Left cardiac atrium (tissue), 4 donors: ENCODE results near the gene GGNBP2. TPM values are rescaled to one million over a fixed set of nuclear protein-coding genes. Genes with fewer than 3 reads are reported as not detected.
A peak's percentile ranks its signal among the peaks of the same experiment; 100 is the strongest.
"Not testable (repeated sequence)": the region's sequence is repeated elsewhere in the genome, so short reads cannot be mapped to it uniquely, and the experiment has no call there.

ENCODE experiments used
- ATAC-seq, 2 donors: fragments of 200-7000 bp; cut with Tn5 transposase; one replicate each; pipeline ENCODE4 v1.9.1; 2020; ENCODE audit warnings: mild to moderate bottlenecking in 2 of 2, moderate library complexity in 2 of 2
- DNase-seq: peaks from one replicate; pipeline ENCODE4 v3.0.0-alpha.2; 2020
- intact Hi-C, 2 donors: fragments of 100-400 bp; cut with DNase I; formaldehyde crosslinking; loops; one replicate each; pipeline versions ENCODE4 v1.14.1 to v1.15.1; 2022 to 2023
- total RNA-seq, 2 donors: library from RNA; stranded (reverse); fragmentation: NEBNext Ultra II Directional; extraction: Animal tissue kit (Norgen Biotek cat#: 25700); gene quantifications; one replicate each; pipeline ENCODE4 v1.2.1, GENCODE V29; 2021
- donor health status: DM: no; HTN: yes; CAD: no.
- donor health status: DM: no; HTN: yes; CAD: no; lungs with severe emphysema.
- donor health status: DM: yes; HTN: yes; CAD: no.
- donor health status: Dilated cardiomyopathy.

The GGNBP2 gene
- total RNA-seq, 2 donors from 2014 or later: 44.3 to 50.6 TPM

DNA sequence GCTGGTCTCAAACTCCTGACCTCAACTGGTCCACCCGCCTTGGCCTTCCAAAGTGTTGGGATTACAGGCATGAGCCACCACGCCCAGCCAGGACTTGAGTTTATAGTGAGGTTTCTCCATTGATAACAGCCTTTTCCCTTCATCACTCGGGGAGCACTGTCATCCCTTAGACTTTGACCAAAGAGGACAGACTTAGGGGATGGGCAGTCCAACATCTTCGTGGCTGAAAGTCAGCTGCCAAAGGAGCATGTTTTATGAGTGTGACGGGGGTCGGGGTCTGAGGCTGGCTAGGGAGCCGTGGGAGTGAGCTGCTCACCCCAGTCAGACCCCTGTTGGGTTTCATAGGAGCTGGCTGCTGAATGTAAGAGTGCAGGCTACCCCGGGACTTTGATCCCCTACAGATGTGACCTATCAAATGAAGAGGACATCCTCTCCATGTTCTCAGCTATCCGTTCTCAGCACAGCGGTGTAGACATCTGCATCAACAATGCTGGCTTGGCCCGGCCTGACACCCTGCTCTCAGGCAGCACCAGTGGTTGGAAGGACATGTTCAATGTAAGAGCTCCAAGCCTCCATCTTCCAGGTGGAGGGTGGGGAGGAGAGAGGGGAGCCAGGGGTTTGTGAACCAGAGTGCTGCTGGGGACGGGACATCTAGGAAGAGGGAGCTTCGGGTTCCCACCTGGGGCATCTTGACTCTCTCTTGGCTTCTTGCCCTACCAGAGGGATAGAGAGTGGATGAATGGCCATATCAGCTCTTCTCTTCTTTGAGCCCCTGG, 50.1 kb downstream of the GGNBP2 start:
- intact Hi-C loops: loop anchor here in 1 of 2 donors (5.0 kb wide), 1 partner anchor 58 kb away; no protein-coding TSS in a partner anchor
- DNase-seq: no peak
- ATAC-seq: no peak

DNA sequence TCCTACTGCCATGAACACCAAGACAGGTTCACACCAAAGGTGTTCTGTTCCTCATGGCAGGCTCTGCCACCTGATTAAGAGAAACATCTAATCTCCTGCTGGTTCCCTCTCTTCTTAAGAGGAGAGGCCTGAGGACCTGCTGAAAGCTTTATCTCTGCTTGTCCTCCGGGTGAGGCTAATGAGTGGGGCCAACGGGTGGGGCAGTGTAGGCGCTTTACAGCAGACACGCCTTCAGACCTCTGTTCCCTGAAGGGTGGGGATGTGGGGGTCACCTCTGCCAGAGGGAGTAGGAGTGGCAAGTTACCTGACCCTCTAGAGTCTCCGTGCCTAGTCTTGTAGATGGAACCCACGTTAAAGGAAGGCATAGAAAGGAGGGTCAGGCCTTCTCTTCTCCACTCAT, 52.5 kb downstream of the GGNBP2 start:
- ATAC-seq: no peak
- no peak for DNase-seq
- intact Hi-C loops: no loop called here

DNA sequence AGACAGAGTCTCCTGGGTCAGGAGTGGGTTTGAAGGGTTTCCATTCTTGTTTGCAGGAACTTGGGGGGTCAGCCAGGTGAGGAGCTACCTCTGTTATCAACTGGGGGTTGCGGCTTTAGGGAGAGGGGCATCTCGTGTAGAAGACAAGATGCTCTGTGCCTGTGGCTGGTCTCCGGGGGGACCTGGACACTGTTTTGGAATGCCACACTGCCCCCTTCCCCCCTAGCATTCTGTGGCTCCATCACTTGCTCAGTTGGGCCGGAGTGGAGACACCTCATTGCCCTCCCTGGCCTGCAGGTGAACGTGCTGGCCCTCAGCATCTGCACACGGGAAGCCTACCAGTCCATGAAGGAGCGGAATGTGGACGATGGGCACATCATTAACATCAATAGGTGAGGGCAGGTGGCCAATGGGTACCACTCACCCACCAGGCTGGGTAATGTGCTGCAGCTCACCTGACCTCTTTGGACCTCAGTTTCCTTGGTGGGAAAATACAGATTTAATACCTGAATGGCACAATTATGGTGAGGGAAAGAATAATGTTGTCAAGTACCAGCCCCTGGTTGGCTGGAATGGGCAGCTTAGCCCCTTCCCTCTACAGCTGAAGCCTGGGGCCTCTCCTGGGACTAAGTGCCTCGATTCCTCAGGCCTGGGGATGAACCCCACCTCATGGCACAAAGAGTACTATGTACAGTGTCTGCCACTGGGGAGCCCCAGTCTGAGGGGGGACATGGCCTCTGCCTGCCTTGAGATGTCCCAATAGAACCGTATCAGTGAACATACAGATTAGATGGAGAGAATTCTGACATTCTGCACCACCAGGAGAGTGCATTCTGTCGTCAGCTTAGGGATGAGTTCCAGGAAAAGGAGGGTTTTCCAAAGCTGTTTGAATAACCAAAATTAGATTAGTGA, 53.4 kb downstream of the GGNBP2 start:
- no peak for DNase-seq
- intact Hi-C loops: no loop called here

DNA sequence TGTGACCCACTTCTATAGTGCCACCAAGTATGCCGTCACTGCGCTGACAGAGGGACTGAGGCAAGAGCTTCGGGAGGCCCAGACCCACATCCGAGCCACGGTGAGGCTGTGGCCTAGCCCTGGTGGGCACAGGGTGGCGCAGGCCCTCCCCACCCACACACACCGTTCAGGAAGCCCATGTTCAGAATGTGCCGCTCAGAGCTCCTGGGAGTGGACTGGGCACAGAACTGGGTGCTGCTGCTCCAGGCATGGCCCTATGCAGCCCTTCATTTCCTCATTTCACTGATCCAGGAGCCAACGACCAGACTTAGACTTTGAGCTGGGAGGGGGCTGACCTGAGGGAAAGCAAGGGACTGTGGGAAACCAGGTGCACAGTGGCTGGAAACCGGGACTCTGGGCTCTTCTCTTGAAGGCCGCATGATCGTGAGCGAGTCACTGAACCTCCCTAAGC, 54.3 kb downstream of the GGNBP2 start:
- ATAC-seq: no peak
- DNase-seq: no peak
- intact Hi-C loops: no loop called here

More for the DNA sequence above, 53.4 kb downstream of the GGNBP2 start:
- no peak for ATAC-seq

DNA sequence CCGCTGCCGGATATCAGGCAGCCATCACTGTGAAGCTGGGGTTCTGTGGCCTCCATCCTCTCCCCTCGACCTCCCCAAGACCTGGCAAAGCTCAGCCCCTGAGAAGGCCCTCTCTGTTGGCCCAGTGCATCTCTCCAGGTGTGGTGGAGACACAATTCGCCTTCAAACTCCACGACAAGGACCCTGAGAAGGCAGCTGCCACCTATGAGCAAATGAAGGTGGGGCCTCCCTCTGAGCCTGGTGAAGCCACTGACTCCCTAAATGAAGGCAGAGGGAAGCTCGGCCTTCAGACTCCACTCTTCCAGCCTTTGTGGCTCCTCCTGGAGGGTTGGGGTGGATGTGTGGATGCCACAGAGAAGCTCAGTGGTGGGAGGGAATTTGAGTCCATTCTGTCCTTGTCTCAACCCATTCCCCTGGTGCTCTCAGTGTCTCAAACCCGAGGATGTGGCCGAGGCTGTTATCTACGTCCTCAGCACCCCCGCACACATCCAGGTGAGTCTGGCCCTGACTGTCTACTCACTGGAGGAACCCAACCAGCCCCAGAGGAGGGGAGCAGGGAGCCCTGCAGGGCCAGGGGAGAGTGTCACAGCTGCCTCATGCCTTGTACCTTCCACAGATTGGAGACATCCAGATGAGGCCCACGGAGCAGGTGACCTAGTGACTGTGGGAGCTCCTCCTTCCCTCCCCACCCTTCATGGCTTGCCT, 55.0 kb downstream of the GGNBP2 start:
- no peak for DNase-seq
- no peak for ATAC-seq
- intact Hi-C loops: no loop called here

DNA sequence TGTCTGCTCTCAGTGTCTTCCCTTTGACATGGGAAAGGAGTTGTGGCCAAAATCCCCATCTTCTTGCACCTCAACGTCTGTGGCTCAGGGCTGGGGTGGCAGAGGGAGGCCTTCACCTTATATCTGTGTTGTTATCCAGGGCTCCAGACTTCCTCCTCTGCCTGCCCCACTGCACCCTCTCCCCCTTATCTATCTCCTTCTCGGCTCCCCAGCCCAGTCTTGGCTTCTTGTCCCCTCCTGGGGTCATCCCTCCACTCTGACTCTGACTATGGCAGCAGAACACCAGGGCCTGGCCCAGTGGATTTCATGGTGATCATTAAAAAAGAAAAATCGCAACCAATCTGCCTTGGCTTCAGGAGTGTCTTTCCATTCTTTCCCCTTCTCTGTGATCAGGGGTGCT, 55.7 kb downstream of the GGNBP2 start:
- ATAC-seq (no peak), DNase-seq (no peak)
- intact Hi-C loops: no loop called here

DNA sequence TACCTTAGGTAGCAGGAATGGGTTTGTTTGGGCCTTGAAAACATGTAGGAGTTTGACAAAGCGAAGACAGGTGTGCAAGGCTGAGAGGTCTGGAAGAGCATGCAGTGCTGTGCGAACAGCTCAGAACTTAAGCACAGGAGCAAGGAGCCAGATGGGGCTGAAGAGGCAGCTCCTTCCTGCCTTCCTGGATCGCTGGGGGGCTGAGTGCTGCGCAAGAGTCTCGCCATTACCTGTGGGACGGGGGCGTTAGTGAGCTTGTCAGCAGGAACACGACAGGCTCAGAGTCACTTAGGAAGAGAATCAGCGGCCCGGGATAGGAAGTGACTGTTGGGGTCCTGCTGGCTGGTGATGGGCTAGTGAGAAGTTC, 56.2 kb downstream of the GGNBP2 start:
- peak in 1 of 2 donors; percentile 7 for ATAC-seq
- intact Hi-C loops: no loop called here
- no peak for DNase-seq

DNA sequence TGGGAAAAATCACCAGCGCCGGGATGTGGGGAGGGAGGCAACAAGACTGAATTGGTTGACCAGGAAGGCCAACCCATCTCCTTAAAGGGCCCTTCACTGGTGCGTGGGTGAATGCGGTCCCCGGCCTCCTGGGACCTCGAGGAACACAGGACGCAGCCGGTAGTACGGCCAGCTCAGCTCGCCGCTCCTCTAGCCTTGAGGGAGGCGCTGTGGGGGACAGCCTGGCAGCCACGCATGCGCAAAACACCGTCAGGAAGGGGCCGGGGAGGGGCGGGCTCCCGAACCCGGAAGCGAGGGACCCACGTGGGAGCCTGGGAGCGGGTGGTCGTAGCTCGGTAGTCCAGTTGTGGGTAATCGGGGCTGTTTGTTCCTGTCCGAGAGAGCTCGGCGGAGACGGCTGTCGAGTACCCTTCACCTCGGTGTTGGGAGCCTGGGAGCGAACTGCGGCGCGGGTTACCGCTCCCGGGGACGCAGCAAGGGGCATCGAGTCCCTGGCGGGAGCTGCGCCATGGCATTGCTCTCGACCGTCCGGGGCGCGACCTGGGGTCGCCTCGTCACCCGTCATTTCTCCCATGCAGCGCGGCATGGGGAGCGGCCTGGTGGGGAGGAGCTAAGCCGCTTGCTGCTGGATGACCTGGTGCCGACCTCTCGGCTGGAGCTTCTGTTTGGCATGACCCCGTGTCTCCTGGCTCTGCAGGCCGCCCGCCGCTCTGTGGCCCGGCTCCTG, 56.7 kb downstream of the GGNBP2 start, which contains the start of gene MRM1:
TSS of gene MRM1 (plus strand) at position 281 of the 727 bp plus-strand sequence. CDS start at position 509, 228 bp downstream.
- DNase-seq (peak; percentile 95), ATAC-seq (peak; percentile 95)
- intact Hi-C loops: no loop called here

DNA sequence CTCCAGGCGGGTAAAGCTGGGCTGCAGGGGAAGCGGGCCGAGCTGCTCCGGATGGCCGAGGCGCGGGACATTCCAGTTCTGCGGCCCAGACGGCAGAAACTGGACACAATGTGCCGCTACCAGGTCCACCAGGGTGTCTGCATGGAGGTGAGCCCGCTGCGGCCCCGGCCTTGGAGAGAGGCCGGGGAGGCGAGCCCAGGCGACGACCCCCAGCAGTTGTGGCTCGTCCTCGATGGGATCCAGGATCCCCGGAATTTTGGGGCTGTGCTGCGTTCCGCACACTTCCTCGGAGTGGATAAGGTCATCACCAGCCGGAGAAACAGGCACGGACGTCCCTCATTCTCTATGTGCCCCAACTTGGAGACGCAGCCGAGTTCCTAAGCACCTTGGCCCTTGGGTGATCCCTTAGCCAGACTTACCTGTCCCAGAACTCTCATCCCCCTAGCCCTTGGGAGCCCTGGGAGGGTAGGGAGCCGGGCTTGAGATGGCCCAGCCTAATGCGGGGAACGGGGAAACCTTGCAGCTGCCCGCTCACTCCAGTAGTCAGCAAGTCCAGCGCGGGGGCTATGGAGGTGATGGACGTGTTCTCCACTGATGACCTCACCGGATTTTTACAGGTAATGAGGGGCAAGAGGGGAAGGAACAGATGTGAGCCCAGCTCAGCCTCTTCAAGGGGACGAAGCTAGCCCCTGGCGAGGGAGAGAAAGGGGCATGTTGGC, 57.5 kb downstream of the GGNBP2 start:
- DNase-seq (no peak), ATAC-seq (peak in 1 of 2 donors; percentile 46)
- intact Hi-C loops: no loop called here

DNA sequence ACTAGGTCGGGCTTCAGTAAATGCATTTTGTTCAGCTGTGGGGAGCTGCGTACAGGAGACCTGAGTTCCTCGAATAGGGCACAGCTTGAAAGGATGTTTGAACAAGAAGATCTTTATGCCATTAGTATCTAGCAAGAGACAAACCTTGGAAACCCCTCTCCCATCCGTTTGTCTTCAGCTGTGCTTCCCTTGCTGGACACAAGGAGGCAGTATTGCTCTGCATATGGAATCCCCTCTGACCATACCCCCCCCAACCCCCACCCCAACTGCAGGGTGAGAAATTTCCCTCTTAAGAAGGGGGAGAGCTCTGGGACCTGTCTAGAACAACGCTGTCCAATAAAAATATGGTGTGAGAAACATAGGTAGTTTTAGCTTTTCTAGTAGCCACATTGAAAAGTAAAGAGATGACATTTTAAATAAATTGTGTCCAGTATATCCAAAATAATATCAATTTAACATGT, 58.2 kb downstream of the GGNBP2 start:
- peak; percentile 56 for DNase-seq
- peak in 1 of 2 donors; percentile 10 for ATAC-seq
- intact Hi-C loops: no loop called here

DNA sequence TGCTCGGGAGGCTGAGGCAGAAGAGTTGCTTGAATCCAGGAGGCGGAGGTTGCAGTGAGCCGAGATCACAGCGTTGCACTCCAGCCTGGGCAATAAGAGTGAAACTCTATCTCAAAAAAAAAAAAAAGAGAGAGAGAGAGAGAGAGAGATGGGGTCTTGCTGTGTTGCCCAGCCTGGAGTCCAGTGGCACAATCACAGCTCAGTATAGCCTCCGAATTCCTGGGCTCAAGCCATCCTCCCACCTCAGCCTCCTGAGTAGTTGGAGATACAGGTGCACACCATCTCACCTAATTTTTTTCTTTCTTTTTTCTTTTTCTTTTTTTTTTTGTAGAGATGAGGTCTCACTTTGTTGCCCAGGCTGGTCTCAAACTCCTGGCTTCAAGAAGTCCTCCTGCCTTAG, 60.3 kb downstream of the GGNBP2 start:
- ATAC-seq, intact Hi-C loops, DNase-seq: not testable (repeated sequence)

DNA sequence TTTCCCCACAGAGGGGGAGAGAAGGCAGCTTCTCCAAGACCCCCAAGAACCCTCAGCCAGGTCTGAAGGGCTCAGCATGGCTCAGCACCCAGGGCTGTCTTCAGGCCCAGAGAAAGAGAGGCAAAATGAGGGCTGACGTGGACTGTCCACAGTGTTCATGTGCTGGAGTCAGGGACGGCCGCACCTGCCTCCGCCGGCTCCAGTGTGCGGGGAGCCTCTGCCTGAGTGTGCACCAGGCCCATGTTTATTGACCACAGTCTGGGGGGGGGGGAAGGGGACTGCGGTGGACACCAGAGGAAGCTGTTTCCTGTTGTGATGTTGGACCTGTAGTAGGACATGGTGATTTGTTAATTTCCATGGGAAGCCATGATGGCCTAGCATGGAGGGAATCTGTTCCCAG, 63.6 kb downstream of the GGNBP2 start:
- intact Hi-C loops: no loop called here
- DNase-seq (no peak), ATAC-seq (no peak)

DNA sequence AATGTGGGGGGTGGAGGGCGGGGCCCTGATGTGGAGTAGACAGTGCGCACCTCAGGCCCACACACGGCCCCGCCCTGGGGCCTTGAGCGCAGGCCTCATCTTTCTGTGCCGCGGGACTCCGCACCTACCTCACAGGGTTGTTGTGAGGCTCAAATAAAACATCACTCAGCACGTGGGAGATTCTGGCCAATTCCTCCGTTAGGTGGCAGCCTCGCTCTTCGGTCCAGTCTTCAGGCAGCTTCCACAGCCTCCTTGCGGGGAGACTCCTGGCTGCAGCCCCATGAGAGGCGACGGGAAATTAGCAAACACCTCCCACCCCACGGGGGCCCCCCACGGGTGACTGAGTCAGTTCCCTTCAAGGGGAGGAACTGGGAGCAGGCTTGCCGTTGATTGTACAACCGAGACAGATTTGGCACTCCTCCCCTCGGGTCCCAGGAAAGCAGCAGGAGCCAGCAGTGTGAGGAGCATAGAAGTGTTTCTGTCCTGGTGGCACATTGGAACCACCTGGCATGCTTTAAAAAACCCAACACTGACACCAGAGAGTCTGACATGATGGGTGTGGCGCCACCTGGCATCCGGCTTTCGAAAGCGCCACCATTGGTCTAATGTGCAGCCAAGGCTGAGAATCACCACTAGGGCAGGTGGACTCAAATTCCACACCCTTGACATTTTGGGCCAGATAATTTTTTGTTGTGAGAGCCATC, 64.2 kb downstream of the GGNBP2 start:
- ATAC-seq (peak; percentile 61 to 64), DNase-seq (peak; percentile 42)
- intact Hi-C loops: no loop called here

DNA sequence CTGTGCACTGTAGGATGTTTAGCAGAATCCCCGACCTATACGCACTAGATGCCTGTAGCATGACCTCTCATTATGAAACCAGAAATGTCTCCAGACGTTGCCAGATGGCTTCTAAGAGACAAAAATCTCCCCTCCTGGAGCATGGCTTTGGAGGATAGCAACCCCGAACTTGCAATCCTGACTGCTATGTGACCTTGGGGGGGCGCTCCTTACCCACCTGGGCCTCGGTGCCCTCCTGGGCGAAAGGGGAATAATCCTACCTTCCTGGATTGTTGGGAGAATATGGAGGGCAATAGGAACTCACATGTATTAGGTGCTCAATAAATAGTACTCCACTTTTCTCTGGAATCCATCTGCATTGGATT, 64.8 kb downstream of the GGNBP2 start:
- intact Hi-C loops: no loop called here
- ATAC-seq (no peak), DNase-seq (no peak)

DNA sequence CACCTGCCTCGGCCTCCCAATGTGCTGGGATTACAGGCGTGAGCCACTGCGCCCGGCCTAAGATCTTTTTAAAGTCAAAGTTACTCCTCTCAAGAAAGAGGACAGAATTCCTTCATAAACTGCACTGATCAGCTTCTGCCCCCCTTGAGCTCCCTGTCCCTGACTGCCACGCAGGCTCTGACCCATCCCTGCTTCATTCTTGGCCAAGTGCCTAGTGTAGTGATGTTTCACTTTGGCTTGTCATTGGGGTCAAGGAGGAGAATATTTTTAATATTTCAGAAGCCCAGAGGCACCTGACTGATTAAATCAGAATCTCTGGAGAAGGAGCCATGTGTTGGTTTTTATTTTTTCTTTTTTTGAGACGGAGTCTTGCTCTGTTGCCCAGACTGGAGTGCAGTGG, 65.8 kb downstream of the GGNBP2 start:
- intact Hi-C loops: no loop called here
- DNase-seq: no peak

DNA sequence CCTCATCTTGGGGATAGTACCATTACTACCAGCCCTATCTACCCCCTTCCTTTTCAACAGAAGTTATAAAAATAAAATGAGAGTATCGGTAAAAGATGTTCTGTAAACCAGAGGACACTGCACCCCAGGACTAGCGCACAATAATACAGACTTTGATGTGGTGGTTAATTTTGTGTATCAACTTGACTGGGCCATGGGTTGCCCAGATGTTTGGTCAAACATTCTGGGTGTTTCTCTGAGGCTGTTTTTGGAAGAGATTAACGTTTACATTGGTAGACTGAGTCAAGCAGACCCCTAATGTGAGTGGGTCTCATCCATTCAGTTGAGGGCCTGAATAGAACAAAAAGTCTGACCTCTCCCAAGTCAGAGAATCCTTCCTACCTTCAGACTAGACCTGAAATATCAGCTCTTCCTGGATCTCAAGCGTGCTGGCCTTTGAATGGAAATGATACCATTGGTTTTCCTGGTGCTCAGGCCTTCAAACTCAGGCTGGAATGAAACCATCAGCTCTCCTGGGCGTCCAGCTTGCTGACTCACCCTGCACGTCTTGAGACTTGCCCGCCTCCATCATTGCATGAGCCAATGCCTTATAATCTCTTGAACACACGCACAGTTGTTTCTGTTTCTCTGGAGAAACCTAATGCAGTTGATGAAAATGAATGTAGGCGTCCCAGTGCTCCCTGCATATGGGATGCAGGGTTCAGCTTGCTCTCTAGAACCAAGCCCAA, 66.8 kb downstream of the GGNBP2 start:
- intact Hi-C loops: no loop called here
- DNase-seq: no peak
- peak in 1 of 2 donors; percentile 40 for ATAC-seq

More for the DNA sequence above, 65.8 kb downstream of the GGNBP2 start:
- no peak for ATAC-seq

DNA sequence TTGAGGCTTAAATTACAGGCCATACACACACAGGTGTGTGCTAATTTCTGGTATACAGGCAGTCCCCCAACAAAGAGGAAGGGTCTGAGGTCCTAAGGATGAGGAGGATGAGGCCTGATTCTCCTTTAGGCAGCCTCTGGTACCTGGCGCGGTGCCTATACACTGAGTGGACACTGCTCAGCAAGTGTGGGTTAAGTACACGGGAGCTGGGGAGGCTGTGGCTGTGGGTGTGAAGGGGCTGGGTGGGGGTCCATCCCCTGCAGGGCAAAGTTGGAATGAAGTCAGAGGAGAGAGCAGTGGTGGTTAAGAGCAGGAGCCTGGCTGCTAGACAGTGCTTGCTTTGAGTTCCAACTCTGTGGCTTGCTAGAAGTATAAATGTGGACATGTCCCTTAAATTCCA, 67.6 kb downstream of the GGNBP2 start:
- no peak for ATAC-seq
- intact Hi-C loops: no loop called here
- DNase-seq: no peak
